Fibroblast of skin of scalp (primary cell): Measurements from ENCODE around the gene PWWP2B.
"Not testable (repeated sequence)": the region's sequence is repeated elsewhere in the genome, so short reads cannot be mapped to it uniquely, and the experiment has no call there.

Experiments
- DNase-seq: peaks from one replicate; pipeline ENCODE4 v3.0.0-alpha.2; 2013

PWWP2B gene

GRCh38 chr10:132363921-132364593, 32.9 kb upstream of the PWWP2B start:
- DNase-seq = no peak

GRCh38 chr10:132364594-132364970, 32.4 kb upstream of the PWWP2B start:
- DNase-seq = no peak

DNA sequence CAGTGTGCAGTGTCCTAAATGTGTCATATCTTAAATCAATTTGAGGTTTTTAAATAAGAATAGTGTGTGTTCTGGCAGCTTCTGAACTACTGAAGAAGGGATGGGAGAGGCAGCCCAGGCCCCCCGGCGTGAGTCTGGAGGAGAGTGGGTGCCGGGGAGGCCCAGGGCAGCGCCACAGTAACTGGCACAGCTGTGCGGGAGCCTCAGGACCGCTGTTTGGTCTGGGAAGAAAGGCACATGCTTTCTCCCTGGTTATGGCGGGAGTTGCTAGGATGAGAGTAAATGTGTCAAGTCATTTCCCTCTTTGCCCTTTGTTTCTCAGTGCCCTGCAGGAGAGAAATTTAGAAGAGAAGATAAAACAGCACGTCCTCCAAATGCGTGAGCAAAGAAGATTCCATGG, 31.9 kb upstream of the PWWP2B start:
- no peak for DNase-seq

- no peak for DNase-seq
Observed at GRCh38 chr10:132366006-132366405, 31.0 kb upstream of the PWWP2B start.

GRCh38 chr10:132366499-132366898, 30.5 kb upstream of the PWWP2B start:
- DNase-seq = no peak

DNA sequence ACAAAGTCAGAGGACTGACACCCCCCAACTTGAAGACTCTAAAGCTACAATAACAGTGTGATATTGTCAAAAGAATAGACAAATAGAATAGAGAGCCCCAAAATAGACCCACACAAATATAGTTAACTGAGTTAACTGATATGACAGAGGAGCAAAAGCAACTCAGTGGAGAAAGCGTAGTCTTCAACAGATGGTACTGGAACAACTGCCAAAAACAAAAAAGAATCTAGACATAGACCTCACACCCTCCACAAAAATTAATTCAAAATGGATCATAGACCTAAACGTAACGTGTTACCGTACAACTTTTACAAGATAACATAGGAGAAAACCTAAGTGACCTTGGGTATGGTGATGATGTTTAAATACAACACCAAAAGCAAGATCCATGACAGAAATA, 28.6 kb upstream of the PWWP2B start:
- no peak for DNase-seq

DNA sequence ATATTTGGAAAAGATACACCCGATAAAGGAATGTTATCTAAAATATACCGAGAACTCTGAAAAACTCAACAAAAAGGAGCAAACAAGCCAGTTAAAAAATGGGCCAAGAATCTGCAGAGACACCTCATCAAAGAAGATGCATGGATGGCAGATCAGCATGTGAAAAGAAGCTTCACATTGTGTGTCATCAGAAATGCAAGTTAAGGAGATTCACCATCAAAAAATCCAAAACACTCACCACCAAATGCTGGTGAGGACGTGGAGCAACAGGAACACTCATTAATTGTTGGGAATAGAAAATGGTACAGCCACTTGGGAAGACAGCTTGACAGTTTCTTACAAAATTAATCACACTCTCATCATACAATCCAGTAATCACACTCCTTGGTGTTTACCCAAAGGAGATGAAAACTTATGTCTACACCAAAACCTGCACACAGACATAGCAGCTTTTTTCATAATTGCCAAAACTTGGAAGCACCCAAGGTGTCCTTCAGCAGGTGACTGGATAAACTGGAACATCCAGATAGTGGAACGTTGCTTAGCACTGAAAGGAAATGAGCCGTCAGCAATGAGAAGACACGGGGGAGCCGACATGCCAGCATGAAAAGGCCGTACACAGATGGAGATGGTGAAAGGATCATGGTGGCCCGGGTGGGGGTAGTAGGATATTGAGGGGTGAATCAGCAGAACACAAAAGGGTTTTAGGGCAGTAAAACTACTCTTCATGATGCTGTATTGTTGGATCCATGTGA, 27.9 kb upstream of the PWWP2B start:
- DNase-seq = peak; percentile 80

DNA sequence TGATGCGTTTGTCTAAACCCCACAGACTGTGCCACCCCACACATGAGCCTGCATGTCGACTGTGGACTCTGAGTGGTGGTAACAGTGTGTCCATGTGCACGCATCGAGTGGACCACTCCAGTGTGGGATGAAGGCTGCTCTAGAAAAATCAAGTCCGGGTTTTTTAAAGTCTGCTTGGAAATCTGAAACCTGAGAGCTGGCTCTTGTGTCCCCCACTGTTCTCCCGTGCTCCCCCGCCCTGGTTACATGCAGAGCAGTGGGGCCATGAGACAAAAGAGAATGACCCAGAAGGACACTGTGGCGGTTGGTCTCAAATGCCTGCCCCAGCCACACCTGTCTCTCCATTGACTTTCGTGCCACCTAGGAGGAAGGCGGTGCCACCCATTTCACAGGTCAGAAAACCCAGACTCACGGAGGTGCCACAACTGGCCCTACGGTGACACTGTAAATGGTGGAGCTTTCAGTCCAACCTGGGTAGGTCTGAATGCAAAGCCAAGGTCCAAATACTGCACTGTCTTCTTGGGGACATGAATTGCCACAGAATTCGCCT, 27.3 kb upstream of the PWWP2B start:
- no peak for DNase-seq

DNA sequence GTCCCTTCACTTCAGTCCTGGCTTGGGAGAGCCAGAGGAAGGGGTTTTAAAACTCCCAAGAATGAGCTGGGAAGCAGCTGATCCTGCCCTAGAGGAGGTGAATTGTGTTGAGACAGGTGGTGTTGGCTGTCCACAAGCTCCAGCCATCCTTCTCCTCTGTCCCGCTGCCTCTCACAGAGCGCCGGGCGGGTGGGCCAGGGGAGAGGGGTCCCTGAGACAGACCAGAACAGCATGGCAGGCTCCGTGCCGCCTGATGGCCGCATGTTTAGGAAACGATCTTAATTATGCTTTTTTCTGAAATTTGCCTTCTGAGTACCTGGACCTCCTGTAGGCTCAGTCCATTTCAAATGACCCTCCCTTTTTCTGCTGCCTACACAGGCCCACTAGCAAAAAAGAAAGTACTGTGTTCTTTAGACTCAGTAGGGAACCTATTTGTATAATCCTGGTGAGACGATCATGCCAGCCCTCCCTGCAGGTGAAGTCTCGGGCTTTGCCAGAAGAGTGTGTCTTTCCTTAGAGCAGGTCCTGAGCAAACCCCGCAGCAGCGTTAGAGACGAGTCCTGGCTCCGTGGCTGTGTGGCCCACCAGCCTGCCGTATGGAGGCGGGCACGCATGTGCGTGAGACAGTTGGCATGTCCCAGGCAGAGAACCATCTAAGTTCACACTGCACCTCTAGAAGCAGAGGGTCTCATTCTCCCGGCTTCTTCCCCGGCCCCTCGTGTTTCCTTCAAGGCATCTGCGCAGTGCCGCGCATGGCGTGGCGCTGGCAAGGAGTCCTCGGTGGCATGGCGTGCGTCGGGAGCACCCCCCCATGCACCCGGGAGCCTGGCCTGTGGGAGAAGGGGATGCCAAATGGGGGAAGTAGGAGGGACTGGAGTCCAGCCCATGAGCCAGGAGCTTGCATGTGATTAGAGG, 26.3 kb upstream of the PWWP2B start:
- no peak for DNase-seq

- no peak for DNase-seq
Observed at GRCh38 chr10:132371641-132372081, 25.3 kb upstream of the PWWP2B start.

- DNase-seq = no peak
Observed at GRCh38 chr10:132372516-132373095, 24.4 kb upstream of the PWWP2B start.

DNA sequence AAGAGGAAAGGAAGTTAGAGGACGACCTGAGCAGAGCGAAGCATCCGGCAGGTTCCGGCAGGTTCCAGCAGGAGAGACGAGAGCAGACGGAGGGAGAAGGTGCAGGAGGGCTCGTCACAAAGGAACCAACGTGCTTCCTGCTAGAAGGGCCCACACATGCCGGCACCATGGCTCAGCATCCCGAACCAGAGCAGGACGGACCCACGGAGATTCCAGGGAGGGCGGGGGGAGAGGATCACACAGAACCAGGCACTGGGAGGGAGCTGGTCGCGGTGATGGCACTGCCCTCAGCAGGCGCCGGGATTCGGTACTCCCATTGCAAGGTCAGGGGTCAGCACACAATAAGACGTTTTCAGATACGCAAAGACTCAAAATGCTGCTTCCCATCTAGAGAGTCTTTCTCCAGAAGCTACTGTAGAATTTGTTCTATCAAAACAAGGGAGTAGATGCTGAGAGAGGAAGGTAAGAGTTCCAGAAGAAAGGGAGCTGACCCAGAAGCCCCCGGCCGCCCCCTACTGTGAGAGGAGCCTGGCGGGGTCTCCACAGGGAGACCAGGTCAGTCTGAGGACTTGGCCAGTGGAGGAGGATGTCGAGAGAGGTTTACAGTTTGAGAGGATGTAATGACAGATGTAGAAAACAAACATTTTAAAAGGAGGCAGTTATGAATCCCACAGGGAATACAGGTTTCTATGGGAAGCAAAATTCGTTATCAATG, 23.6 kb upstream of the PWWP2B start:
- DNase-seq = no peak

DNA sequence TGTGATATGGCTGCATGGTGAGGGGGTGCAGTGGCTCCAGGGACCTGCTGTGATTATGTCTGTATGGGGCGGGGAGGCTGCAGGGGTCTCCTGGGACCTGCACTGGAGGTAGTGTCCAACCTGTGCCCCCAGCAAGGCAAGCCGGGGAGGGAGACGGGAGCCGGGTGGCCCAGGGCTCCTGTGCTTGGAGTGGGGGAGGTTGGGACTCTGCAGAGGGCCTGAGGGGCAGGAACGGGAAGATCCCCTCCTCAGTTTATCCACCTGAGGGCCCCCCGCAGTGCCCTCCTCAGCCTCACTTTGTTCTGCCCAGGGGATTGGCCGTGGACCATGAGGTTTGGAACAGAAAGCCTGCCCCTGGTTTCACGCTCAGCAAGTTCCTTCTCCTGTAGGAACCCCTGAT, 22.8 kb upstream of the PWWP2B start:
- DNase-seq = no peak

DNA sequence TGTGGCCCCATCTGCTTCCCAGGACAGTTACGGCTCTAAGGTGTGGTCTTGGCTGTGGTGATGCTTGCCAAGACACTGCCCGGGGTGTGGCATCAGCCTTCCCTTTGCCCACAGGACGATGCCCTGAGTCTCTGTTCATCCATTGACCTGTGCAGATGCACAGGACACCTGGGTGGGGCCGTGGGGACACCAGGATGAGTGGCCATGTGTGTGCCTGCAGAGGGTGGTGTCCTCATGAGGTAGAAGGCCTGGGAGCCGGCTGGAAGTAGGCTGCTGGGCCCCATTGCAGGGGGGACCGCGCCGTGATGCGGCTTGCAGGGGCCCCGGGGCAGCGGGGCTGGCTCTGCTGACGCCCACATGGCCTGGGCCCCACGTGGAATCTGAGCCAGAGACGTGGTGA, 22.4 kb upstream of the PWWP2B start:
- DNase-seq = no peak

DNA sequence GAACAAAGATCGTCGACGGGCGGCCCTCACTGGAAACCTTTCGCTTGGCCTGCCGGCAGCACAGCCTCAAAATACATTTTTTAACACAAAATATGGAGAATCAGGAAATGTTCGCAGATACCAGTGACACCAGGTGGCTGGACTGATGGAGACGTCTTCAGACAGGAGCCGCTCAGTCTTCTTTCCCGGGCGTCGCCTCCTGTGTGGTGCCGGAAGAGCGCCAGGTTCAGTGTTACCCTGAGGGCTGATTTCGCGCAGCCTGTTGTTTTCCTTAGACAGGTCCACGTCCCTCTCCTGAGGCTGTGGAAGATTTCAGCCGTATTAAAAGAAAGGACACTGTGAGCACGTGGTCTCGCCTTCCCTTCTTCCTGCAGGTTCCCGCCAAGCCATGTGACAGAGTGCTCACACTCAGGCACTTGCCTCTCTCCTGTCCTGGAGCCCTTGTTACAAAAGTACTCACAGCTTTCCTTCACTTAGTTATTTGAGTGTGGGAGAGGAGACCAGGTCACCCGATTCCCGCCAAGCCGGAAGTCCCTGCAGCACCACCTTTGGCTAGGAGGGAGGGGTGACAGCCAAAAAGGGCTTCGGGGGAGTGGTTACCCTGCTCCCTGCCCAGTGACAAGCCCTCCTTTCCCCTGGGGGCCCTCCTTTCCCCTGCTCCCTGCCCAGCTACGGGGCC, 21.7 kb upstream of the PWWP2B start:
- no peak for DNase-seq

DNA sequence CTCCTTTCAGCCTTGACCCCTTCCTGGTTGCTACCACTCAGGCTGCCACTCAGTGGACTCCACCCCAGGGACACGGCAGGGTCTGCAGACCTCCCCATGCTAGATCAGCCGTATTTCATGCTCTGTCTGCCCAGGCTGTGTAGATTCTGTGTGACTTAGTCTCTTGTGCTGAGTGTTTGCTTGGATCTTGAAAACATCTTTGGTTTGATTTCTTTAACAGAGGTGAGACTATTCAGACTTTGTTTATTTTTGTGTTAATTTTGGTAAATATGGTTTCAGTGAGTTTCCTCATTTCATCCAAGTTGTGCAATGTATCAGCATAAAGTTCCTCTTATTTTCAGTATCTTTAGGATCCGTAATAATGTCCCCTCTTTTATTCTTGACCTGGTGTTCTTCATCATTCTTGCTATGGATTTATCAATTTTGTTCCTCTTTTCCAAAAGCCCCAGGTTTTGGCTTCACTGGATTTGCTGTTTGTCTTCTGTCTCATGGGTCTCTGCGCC, 21.2 kb upstream of the PWWP2B start:
- DNase-seq = no peak

- no peak for DNase-seq
Observed at GRCh38 chr10:132376394-132376851, 20.6 kb upstream of the PWWP2B start.

DNA sequence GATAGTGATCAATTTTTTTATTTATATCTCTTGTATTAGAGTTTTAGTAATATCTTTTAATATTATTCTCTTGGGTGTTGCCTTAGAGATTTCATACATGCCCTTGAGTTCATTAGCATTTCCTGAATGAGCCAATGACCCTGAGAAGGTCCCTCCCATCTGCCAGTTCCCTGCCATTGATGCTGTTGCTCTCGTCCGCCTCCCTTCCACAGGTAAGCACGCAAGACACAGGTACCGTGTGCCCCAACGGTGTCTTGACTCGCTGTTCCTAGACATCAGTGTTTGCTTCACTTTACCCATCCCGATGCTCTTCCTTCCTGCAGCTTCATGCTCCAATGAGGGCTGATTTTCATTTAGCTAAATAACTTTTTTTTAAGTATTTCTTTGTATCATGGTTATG, 19.7 kb upstream of the PWWP2B start:
- DNase-seq = no peak

- DNase-seq = not testable (repeated sequence)
Observed at GRCh38 chr10:132379026-132379425, 18.0 kb upstream of the PWWP2B start.

DNA sequence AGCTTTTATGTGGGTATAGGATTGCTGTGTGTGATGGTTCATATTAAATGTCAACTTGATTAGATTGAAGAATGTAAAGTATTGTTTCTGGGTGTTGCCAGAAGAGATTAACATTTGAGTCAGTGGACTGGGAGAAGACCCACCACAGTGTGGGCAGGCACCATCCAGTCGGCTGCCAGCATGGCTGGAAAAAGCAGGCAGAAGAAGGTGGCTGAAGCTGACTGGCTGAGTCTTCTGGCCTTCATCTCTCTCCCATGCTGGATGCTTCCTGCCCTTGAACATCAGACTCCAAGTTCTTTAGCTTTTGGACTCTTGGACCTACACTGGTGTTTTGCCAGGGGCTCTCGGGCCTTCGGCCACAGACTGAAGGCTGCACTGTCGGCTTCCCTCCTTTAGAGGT, 16.0 kb upstream of the PWWP2B start:
- not testable (repeated sequence) for DNase-seq

- no peak for DNase-seq
Observed at GRCh38 chr10:132381741-132382140, 15.3 kb upstream of the PWWP2B start.
